Putamen (tissue), 1 donor: ENCODE measurements around the gene HBA1.
"Not testable (repeated sequence)": the region's sequence is repeated elsewhere in the genome, so short reads cannot be mapped to it uniquely, and the experiment has no call there.

ENCODE experiments used
- DNase-seq: peaks from one replicate; pipeline ENCODE4 v3.0.0-alpha.2; 2016; ENCODE audit warnings: low spot score

Gene HBA1

GRCh38 chr16:204046-204445 is 27.6 kb downstream of the HBA1 start:
- not testable (repeated sequence) for DNase-seq

GRCh38 chr16:209359-209758 is 32.9 kb downstream of the HBA1 start:
- DNase-seq, result not testable (repeated sequence)

GRCh38 chr16:211631-212180 is 35.2 kb downstream of the HBA1 start:
- not testable (repeated sequence) for DNase-seq

GRCh38 chr16:212999-213398 is 36.5 kb downstream of the HBA1 start:
- no peak for DNase-seq

- no peak for DNase-seq
Measured at GRCh38 chr16:220021-220420, 43.5 kb downstream of the HBA1 start.
